ENCODE results near the gene MELTF.

The MELTF gene

GRCh38 chr3:196974661-196975060 is 55.0 kb downstream of the MELTF start:
- H3K4me1 ChIP-seq (ENCODE audit: insufficient read depth, low read length, poor library complexity, severe bottlenecking), result peaks cover 3% of the 10 kb centered on the region
- TF ChIP-seq EZH2phosphoT487 (IDR thresholded peaks at IDR 0.05; ENCODE audit: borderline replicate concordance), result no peak
- no peak overlapping the region for H2AFZ ChIP-seq (ENCODE audit: low read length)

GRCh38 chr3:196971094-196971698 is 58.4 kb downstream of the MELTF start:
- H3K4me3 ChIP-seq (ENCODE audit: low read length, poor library complexity, severe bottlenecking), result no peak overlapping the region
- no peaks in the 10 kb centered on the region for H3K27me3 ChIP-seq (ENCODE audit: insufficient read depth, low read length, poor library complexity, severe bottlenecking)
- no peak overlapping the region for H3K4me2 ChIP-seq (ENCODE audit: low read depth, low read length, poor library complexity, severe bottlenecking)
- H3K9ac ChIP-seq (ENCODE audit: low read depth, low read length, poor library complexity, severe bottlenecking), result no peak overlapping the region
- H3K9me3 ChIP-seq (ENCODE audit: insufficient read depth, low read depth, low read length), result no peaks in the 10 kb centered on the region
- no peak overlapping the region for H2AFZ ChIP-seq (ENCODE audit: low read length)
- peaks cover 3% of the 10 kb centered on the region for H3K4me1 ChIP-seq (ENCODE audit: insufficient read depth, low read length, poor library complexity, severe bottlenecking)
- H3K79me2 ChIP-seq (ENCODE audit: insufficient read depth, low read length), result 0 out of 2 replicates have a peak, but pooled peaks cover 7% of the 10 kb centered on the region
- H3K36me3 ChIP-seq (ENCODE audit: insufficient read depth, low read length), result no peaks in the 10 kb centered on the region
- no peaks in the 10 kb centered on the region for H4K20me1 ChIP-seq (ENCODE audit: insufficient read depth, low read length, poor library complexity, severe bottlenecking)
- H3F3A ChIP-seq (ENCODE audit: low read depth), result no peaks in the 10 kb centered on the region
- TF ChIP-seq EZH2phosphoT487 (IDR thresholded peaks at IDR 0.05; ENCODE audit: borderline replicate concordance), result no peak
- TF ChIP-seq CTCF (conservative IDR thresholded peaks at IDR 0.05; ENCODE audit: low read length), result no peak
- no peaks in the 10 kb centered on the region for H3K9me2 ChIP-seq (replicated peaks; ENCODE audit: low read depth, low read length)

More at GRCh38 chr3:196974661-196975060, 55.0 kb downstream of the MELTF start:
- H3K9me2 ChIP-seq (replicated peaks; ENCODE audit: low read depth, low read length), result no peaks in the 10 kb centered on the region
- H3K27me3 ChIP-seq (ENCODE audit: insufficient read depth, low read length, poor library complexity, severe bottlenecking), result no peaks in the 10 kb centered on the region
- no peak overlapping the region for H3K4me2 ChIP-seq (ENCODE audit: low read depth, low read length, poor library complexity, severe bottlenecking)
- no peaks in the 10 kb centered on the region for H4K20me1 ChIP-seq (ENCODE audit: insufficient read depth, low read length, poor library complexity, severe bottlenecking)
- no peaks in the 10 kb centered on the region for H3K79me2 ChIP-seq (ENCODE audit: insufficient read depth, low read length)
- H3F3A ChIP-seq (ENCODE audit: low read depth), result no peaks in the 10 kb centered on the region
- H3K36me3 ChIP-seq (ENCODE audit: insufficient read depth, low read length), result no peaks in the 10 kb centered on the region
- no peak overlapping the region for H3K9ac ChIP-seq (ENCODE audit: low read depth, low read length, poor library complexity, severe bottlenecking)
- H3K4me3 ChIP-seq (ENCODE audit: low read length, poor library complexity, severe bottlenecking), result no peak overlapping the region
- H3K9me3 ChIP-seq (ENCODE audit: insufficient read depth, low read depth, low read length), result no peaks in the 10 kb centered on the region

GRCh38 chr3:196970547-196971093 is 59.0 kb downstream of the MELTF start:
- Histone ChIP-seq H4K20me1 (ENCODE audit: insufficient read depth, low read length, poor library complexity, severe bottlenecking) (no peaks in the 10 kb centered on the region), H3K79me2 (ENCODE audit: insufficient read depth, low read length) (0 out of 2 replicates have a peak, but pooled peaks cover 7% of the 10 kb centered on the region), H3K9ac (ENCODE audit: low read depth, low read length, poor library complexity, severe bottlenecking) (no peak overlapping the region), H3K27me3 (ENCODE audit: insufficient read depth, low read length, poor library complexity, severe bottlenecking) (no peaks in the 10 kb centered on the region), H3K9me3 (ENCODE audit: insufficient read depth, low read depth, low read length) (no peaks in the 10 kb centered on the region), H3K4me2 (ENCODE audit: low read depth, low read length, poor library complexity, severe bottlenecking) (peak overlapping the region; percentile 89), H3K36me3 (ENCODE audit: insufficient read depth, low read length) (no peaks in the 10 kb centered on the region), H3F3A (ENCODE audit: low read depth) (no peaks in the 10 kb centered on the region), H2AFZ (ENCODE audit: low read length) (peak overlapping the region; percentile 25), H3K9me2 (replicated peaks; ENCODE audit: low read depth, low read length) (no peaks in the 10 kb centered on the region), H3K4me3 (ENCODE audit: low read length, poor library complexity, severe bottlenecking) (no peak overlapping the region), H3K4me1 (ENCODE audit: insufficient read depth, low read length, poor library complexity, severe bottlenecking) (peaks cover 3% of the 10 kb centered on the region)
- TF ChIP-seq EZH2phosphoT487 (IDR thresholded peaks at IDR 0.05; ENCODE audit: borderline replicate concordance) (no peak), CTCF (conservative IDR thresholded peaks at IDR 0.05; ENCODE audit: low read length) (no peak)
